Trophoblast cell (in vitro differentiated cells and primary cell): Measurements from ENCODE around the gene RHOU.
A peak's percentile ranks its signal among the peaks of the same experiment; 100 is the strongest.

Experiments used
- DNase-seq, 2 donors: peaks; one replicate each; pipeline ENCODE4 v3.0.0-alpha.2; 2016
- H2AFZ ChIP-seq: 2 replicates; pipeline ENCODE4 v1.6.1; 2013; ENCODE audit warnings: low read length, moderate library complexity, mild to moderate bottlenecking; ENCODE audit not compliant: insufficient read depth, poor library complexity
- H2AK5ac ChIP-seq: 2 replicates; pipeline ENCODE4 v1.6.1; 2013; ENCODE audit warnings: mild to moderate bottlenecking, low read length
- H2BK120ac ChIP-seq: 2 replicates; pipeline ENCODE4 v1.6.1; 2013; ENCODE audit warnings: low read length, mild to moderate bottlenecking, moderate library complexity; ENCODE audit not compliant: insufficient read depth, poor library complexity
- H2BK12ac ChIP-seq: 2 replicates; pipeline ENCODE4 v1.6.1; 2013; ENCODE audit warnings: mild to moderate bottlenecking, low read length, moderate library complexity
- H2BK5ac ChIP-seq: 2 replicates; pipeline ENCODE4 v1.6.1; 2013; ENCODE audit warnings: low read length, low read depth, moderate library complexity, mild to moderate bottlenecking; ENCODE audit not compliant: poor library complexity
- H3K14ac ChIP-seq: 2 replicates; pipeline ENCODE4 v1.6.1; 2013; ENCODE audit warnings: mild to moderate bottlenecking, low read length
- H3K18ac ChIP-seq: 2 replicates; pipeline ENCODE4 v1.6.1; 2013; ENCODE audit warnings: mild to moderate bottlenecking, low read length
- H3K23ac ChIP-seq: 2 replicates; pipeline ENCODE4 v1.6.1; 2013; ENCODE audit warnings: low read length
- H3K27ac ChIP-seq: 2 replicates; pipeline ENCODE4 v1.5.1; 2013; ENCODE audit warnings: low read depth, mild to moderate bottlenecking, inconsistent platforms, low read length, moderate library complexity
- H3K27me3 ChIP-seq: 2 replicates; pipeline ENCODE4 v1.6.1; 2013; ENCODE audit warnings: inconsistent platforms, mild to moderate bottlenecking, low read length, moderate library complexity; ENCODE audit not compliant: insufficient read depth
- H3K36me3 ChIP-seq, 2 experiments: 1 replicate in 1 of 2; 2 replicates in 1 of 2; pipeline ENCODE4 v1.6.1; 2013; ENCODE audit warnings: low read length in 2 of 2, mild to moderate bottlenecking in 2 of 2, moderate library complexity in 1 of 2; ENCODE audit not compliant: insufficient read depth in 2 of 2, control insufficient read depth in 1 of 2
- H3K4ac ChIP-seq: 2 replicates; pipeline ENCODE4 v1.6.1; 2013; ENCODE audit warnings: low read depth, mild to moderate bottlenecking, low read length, moderate library complexity
- H3K4me1 ChIP-seq, 2 experiments: 1 replicate in 1 of 2; 2 replicates in 1 of 2; pipeline ENCODE4 v1.6.1; 2013; ENCODE audit warnings: low read length in 2 of 2, mild to moderate bottlenecking in 2 of 2, moderate library complexity in 1 of 2; ENCODE audit not compliant: insufficient read depth in 2 of 2, control insufficient read depth in 1 of 2
- H3K4me2 ChIP-seq: 2 replicates; pipeline ENCODE4 v1.6.1; 2013; ENCODE audit warnings: inconsistent platforms, mild to moderate bottlenecking, low read length, moderate library complexity
- H3K4me3 ChIP-seq: 2 replicates; pipeline ENCODE4 v1.5.1; 2013; ENCODE audit warnings: mild to moderate bottlenecking, low read depth, low read length, inconsistent platforms
- H3K79me1 ChIP-seq: one replicate; pipeline ENCODE4 v1.6.1; 2013; ENCODE audit warnings: low read length
- H3K79me2 ChIP-seq: 2 replicates; pipeline ENCODE4 v1.6.1; 2013; ENCODE audit warnings: low read length, mild to moderate bottlenecking; ENCODE audit not compliant: control insufficient read depth, insufficient read depth, poor library complexity
- H3K9ac ChIP-seq: 2 replicates; pipeline ENCODE4 v1.6.1; 2013; ENCODE audit warnings: mild to moderate bottlenecking, low read length
- H3K9me3 ChIP-seq: 2 replicates; pipeline ENCODE4 v1.6.1; 2013; ENCODE audit warnings: low read depth, mild to moderate bottlenecking, control low read depth, inconsistent platforms, low read length; ENCODE audit not compliant: insufficient read depth
- H4K12ac ChIP-seq: 2 replicates; pipeline ENCODE4 v1.6.1; 2013; ENCODE audit warnings: low read depth, mild to moderate bottlenecking, low read length, moderate library complexity
- H4K8ac ChIP-seq: 2 replicates; pipeline ENCODE4 v1.6.1; 2013; ENCODE audit warnings: low read depth, mild to moderate bottlenecking, low read length, moderate library complexity
- H4K91ac ChIP-seq: one replicate; pipeline ENCODE4 v1.6.1; 2013; ENCODE audit warnings: low read depth, mild to moderate bottlenecking, low read length, moderate library complexity
- WGBS: extraction: QIAGEN DNeasy Blood & Tissue Kit; methylation state at CpG from one replicate; pipeline ENCODE4 v1.1.7; 2013; ENCODE audit warnings: missing lambda C conversion rate; ENCODE audit not compliant: insufficient read length, insufficient coverage; ENCODE audit errors: extremely low coverage; 5-methylcytosine and 5-hydroxymethylcytosine counted together

Gene RHOU

DNA sequence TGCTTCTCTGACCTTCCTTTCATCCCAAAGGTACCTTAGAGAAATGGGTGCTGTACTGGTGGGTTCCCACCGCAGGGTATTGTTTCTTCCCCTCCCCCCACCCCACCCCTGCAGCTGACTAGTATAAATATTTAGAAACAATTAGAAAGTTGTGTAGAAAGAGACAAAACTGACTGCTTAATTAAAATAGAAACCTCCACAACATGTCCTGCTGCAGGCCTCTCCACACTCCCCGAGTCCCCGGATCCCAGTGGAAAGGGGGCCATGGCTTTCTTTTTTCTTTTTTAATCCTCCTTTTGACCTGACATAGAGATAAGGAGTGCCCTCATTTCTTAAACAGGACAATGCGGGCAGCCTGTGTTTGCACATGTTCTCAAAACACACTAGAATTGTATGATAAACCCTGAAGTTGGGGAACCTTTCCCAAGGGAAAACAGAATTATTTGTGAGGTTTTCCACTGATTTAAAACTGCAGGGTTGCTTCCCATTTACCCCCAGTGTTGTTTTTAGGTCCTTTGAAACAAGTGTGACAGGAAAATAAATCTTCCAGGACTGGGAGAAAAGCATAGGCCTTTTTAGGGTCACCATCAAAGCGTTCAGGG, 1.7 kb downstream of the RHOU start:
- Histone ChIP-seq H4K91ac (no peak overlapping the region), H3K9me3 (peaks cover 2% of the 10 kb centered on the region), H2BK120ac (no peak overlapping the region), H3K79me1 (peaks cover 35% of the 10 kb centered on the region), H3K4me2 (peak overlapping the region; percentile 88), H2AFZ (no peak overlapping the region), H3K27ac (peak overlapping the region; percentile 63), H2BK5ac (peak overlapping the region; percentile 55), H3K23ac (no peak overlapping the region), H3K36me3 (peaks cover 23 to 28% of the 10 kb centered on the region in 2 experiments), H3K4me3 (peak overlapping the region; percentile 60), H3K79me2 (peaks cover 37% of the 10 kb centered on the region), H2BK12ac (no peak overlapping the region), H3K27me3 (no peaks in the 10 kb centered on the region), H3K4ac (peak overlapping the region; percentile 81), H4K8ac (no peak overlapping the region), H3K9ac (peak overlapping the region; percentile 2), H2AK5ac (peak overlapping the region; percentile 48), H3K14ac (no peak overlapping the region), H3K18ac (peak overlapping the region; percentile 18), H4K12ac (no peak overlapping the region), H3K4me1 (peaks cover 13 to 15% of the 10 kb centered on the region in 2 experiments)
- peak in 1 of 2 donors; percentile 54 for DNase-seq
- WGBS = no CpG with 5 or more reads among the region's 5 CpGs

DNA sequence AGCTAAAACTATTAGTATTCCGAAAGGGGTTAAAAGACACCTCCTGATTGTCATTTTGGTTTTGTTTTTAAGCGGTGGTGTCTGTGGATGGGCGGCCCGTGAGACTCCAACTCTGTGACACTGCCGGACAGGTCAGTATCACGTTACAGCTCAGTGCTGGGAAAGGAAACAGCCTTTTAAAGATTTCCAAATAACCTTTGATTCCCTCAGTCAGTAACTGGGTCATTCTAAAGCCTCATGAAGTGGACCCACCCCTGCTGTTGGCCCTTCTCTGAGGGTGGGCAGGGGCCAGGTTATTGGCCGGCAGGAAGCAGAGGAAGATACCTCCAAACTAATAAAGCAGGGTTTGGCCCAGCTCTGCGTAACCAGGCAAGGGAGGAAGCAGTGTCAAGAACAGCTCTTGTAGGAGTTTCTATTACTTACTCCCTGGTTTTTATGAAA, 2.3 kb downstream of the RHOU start:
- Histone ChIP-seq H2BK5ac (no peak overlapping the region), H3K9ac (no peak overlapping the region), H4K91ac (peak overlapping the region; percentile 32), H3K4ac (peak overlapping the region; percentile 81), H3K27ac (peak overlapping the region; percentile 63), H3K4me2 (peak overlapping the region; percentile 88), H3K23ac (no peak overlapping the region), H2BK120ac (no peak overlapping the region), H2BK12ac (no peak overlapping the region), H3K18ac (no peak overlapping the region), H3K36me3 (peaks cover 25 to 34% of the 10 kb centered on the region in 2 experiments), H3K14ac (no peak overlapping the region), H3K79me1 (peaks cover 35% of the 10 kb centered on the region), H2AFZ (no peak overlapping the region), H3K4me1 (peaks cover 13 to 16% of the 10 kb centered on the region in 2 experiments), H2AK5ac (no peak overlapping the region), H3K27me3 (no peaks in the 10 kb centered on the region), H3K9me3 (peaks cover 2% of the 10 kb centered on the region), H3K79me2 (peaks cover 37% of the 10 kb centered on the region), H3K4me3 (peak overlapping the region; percentile 19), H4K12ac (no peak overlapping the region), H4K8ac (peak overlapping the region; percentile 75)
- no peak for DNase-seq
- no CpG with 5 or more reads among the region's 8 CpGs for WGBS

DNA sequence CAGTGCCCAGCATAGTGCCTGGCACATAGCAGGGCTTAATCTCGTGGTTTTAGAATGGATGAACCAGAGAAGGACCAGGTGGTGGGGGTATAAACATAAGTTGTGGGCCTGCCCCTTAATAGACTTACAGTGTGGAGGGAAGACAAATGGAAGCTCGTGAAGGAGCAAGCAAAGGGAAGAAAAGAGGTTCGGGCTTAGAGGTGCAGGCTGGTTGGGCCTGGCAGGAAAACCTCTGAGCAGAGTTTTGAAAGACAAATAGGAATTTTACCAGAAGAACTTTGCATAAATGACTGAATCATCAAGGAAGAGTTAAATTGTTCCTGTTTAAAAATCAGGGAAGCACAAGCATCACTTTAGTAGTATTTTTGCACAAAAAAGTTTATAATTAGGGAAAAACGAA, 4.5 kb downstream of the RHOU start:
- Histone ChIP-seq H3K36me3 (peaks cover 32 to 48% of the 10 kb centered on the region in 2 experiments), H2AFZ (no peak overlapping the region), H3K79me1 (peaks cover 34% of the 10 kb centered on the region), H4K12ac (no peak overlapping the region), H2BK120ac (no peak overlapping the region), H3K27me3 (no peaks in the 10 kb centered on the region), H3K9ac (peak overlapping the region; percentile 9), H2BK12ac (no peak overlapping the region), H4K8ac (no peak overlapping the region), H2AK5ac (no peak overlapping the region), H3K18ac (peak overlapping the region; percentile 18), H3K4me2 (peak overlapping the region; percentile 39), H3K4me1 (peaks cover 13 to 16% of the 10 kb centered on the region in 2 experiments), H3K4me3 (no peak overlapping the region), H3K27ac (peak overlapping the region; percentile 51), H4K91ac (no peak overlapping the region), H2BK5ac (no peak overlapping the region), H3K23ac (no peak overlapping the region), H3K14ac (no peak overlapping the region), H3K4ac (peak overlapping the region; percentile 57), H3K79me2 (peaks cover 37% of the 10 kb centered on the region), H3K9me3 (peaks cover 2% of the 10 kb centered on the region)
- WGBS = no CpG with 5 or more reads among the region's 4 CpGs
- DNase-seq = no peak

GRCh38 chr1:228740543-228741317, 5.5 kb downstream of the RHOU start:
- no peak overlapping the region for H2AFZ ChIP-seq
- no peak overlapping the region for H3K4me2 ChIP-seq
- H3K18ac ChIP-seq = no peak overlapping the region
- H3K36me3 ChIP-seq = peaks cover 38 to 54% of the 10 kb centered on the region in 2 experiments
- no peak overlapping the region for H3K4me3 ChIP-seq
- no peak overlapping the region for H2BK12ac ChIP-seq
- no peak overlapping the region for H2AK5ac ChIP-seq
- peak overlapping the region; percentile 64 for H3K4ac ChIP-seq
- no peak overlapping the region for H2BK5ac ChIP-seq
- H3K14ac ChIP-seq = no peak overlapping the region
- no peaks in the 10 kb centered on the region for H3K27me3 ChIP-seq
- no peak for DNase-seq
- H3K9me3 ChIP-seq = peaks cover 2% of the 10 kb centered on the region
- H3K27ac ChIP-seq = peak overlapping the region; percentile 49
- H3K9ac ChIP-seq = no peak overlapping the region
- H3K79me2 ChIP-seq = peaks cover 30% of the 10 kb centered on the region
- H4K12ac ChIP-seq = no peak overlapping the region
- peaks cover 13 to 16% of the 10 kb centered on the region in 2 experiments for H3K4me1 ChIP-seq
- H4K91ac ChIP-seq = no peak overlapping the region
- no peak overlapping the region for H4K8ac ChIP-seq
- peaks cover 26% of the 10 kb centered on the region for H3K79me1 ChIP-seq
- H3K23ac ChIP-seq = no peak overlapping the region
- no CpG with 5 or more reads among the region's 8 CpGs for WGBS
- H2BK120ac ChIP-seq = no peak overlapping the region
